Measurements from ENCODE around the gene USP32.
"Not testable (repeated sequence)": the region's sequence is repeated elsewhere in the genome, so short reads cannot be mapped to it uniquely, and the experiment has no call there.

- TF ChIP-seq CTCF (IDR thresholded peaks at IDR 0.05); ATF3 (CRISPR knock-in tag; conservative IDR thresholded peaks at IDR 0.05); USF2 (CRISPR knock-in tag; IDR thresholded peaks at IDR 0.05); SMAD4 (CRISPR knock-in tag; IDR thresholded peaks at IDR 0.05); ZBTB43 (CRISPR knock-in tag; IDR thresholded peaks at IDR 0.05); GRHL2 (CRISPR knock-in tag; IDR thresholded peaks at IDR 0.05; ENCODE audit: insufficient replicate concordance, severe bottlenecking); TP53 (CRISPR knock-in tag; IDR thresholded peaks at IDR 0.05); NFE2L1 (CRISPR knock-in tag; IDR thresholded peaks at IDR 0.05); ZNF232 (CRISPR knock-in tag; IDR thresholded peaks at IDR 0.05): not testable (repeated sequence)
These were observed 12.5 kb downstream of the USP32 start for GRCh38 chr17:60379461-60379860.

Data from WTC11 (cell line).